IPS-20b (cell line): ENCODE results near the gene VWC2.

Experiments
- H3K27ac ChIP-seq: one replicate; pipeline ENCODE4 v1.5.1; 2013; ENCODE audit warnings: low read length
- H3K27me3 ChIP-seq: 2 replicates; pipeline ENCODE4 v1.6.1; 2013; ENCODE audit warnings: mild to moderate bottlenecking, low read length, inconsistent platforms; ENCODE audit not compliant: insufficient read depth
- H3K36me3 ChIP-seq: 2 replicates; pipeline ENCODE4 v1.6.1; 2013; ENCODE audit warnings: low read depth, mild to moderate bottlenecking, inconsistent platforms, low read length, moderate library complexity; ENCODE audit not compliant: insufficient read depth
- H3K4me1 ChIP-seq: 2 replicates; pipeline ENCODE4 v1.6.1; 2013; ENCODE audit warnings: mild to moderate bottlenecking, control low read depth, inconsistent platforms, low read length, moderate library complexity; ENCODE audit not compliant: insufficient read depth
- H3K4me3 ChIP-seq: 2 replicates; pipeline ENCODE4 v1.5.1; 2013; ENCODE audit warnings: mild to moderate bottlenecking, low read length, inconsistent platforms
- H3K9ac ChIP-seq: 2 replicates; pipeline ENCODE4 v1.6.1; 2013; ENCODE audit warnings: low read depth, mild to moderate bottlenecking, inconsistent platforms, low read length, moderate library complexity
- H3K9me3 ChIP-seq: 2 replicates; pipeline ENCODE4 v1.6.1; 2013; ENCODE audit warnings: mild to moderate bottlenecking, low read depth, low read length, inconsistent platforms; ENCODE audit not compliant: insufficient read depth

The VWC2 gene

DNA sequence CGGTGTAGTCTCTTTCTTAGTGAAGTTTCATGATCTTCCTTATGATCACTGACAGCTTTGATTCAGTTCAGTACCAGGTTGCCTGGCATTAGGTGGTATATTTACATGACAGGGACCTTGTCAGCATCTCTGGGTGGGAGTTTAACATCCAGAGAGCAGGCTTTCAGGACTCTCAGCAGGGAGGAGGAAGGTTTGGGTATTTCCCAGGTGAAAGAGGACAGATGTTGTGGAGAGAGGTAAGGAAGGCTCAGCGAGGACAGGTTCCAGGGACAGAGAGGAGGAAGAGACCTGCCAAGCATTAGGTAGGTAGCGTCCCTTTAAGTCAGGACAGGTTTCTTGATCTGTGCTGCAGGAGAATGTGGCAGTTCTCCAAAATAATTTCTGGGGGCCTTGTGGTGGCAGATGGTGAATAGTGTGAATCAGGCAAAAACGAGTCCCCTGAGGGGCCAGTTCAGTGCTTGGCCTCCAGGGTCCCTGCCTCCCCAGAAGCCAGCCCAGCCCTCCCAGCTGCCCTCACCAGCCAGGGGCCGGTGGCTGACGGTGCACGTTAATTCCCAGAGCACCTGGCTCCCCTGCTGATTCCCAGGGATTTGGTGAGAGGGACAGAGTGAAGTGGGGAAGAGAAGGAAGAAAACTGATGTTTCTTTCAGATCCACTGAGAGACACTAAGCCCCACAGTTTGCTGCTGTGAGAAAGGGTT lies 82.0 kb downstream of the VWC2 start:
- Histone ChIP-seq H3K27ac (no peak overlapping the region), H3K9me3 (no peaks in the 10 kb centered on the region), H3K9ac (no peak overlapping the region), H3K36me3 (no peaks in the 10 kb centered on the region), H3K27me3 (no peaks in the 10 kb centered on the region), H3K4me1 (peaks cover 6% of the 10 kb centered on the region; the same call in 1 of the 2 replicates), H3K4me3 (no peak overlapping the region; the same call in 1 of the 2 replicates)

DNA sequence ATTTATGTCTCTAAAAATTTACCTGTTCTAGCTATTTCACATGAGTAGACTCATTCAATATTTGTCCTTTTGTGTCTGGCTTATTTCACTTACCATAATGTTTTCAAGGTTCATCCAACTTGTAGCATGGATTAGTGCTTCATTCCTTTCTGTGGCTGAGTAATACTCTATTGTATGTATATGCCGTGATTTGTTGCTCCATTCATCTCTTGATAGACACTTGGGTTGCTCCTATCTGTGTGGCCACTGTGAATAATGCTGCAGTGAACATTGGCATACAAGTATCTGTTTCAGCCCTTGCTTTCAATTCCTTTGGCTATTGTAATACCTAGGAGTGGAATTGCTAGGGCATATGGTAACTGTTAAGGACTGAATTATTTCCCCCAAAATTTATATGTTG lies 86.9 kb downstream of the VWC2 start:
- Histone ChIP-seq H3K4me1 (peaks cover 3% of the 10 kb centered on the region; the same call in 1 of the 2 replicates), H3K9ac (no peak overlapping the region), H3K36me3 (no peaks in the 10 kb centered on the region)

DNA sequence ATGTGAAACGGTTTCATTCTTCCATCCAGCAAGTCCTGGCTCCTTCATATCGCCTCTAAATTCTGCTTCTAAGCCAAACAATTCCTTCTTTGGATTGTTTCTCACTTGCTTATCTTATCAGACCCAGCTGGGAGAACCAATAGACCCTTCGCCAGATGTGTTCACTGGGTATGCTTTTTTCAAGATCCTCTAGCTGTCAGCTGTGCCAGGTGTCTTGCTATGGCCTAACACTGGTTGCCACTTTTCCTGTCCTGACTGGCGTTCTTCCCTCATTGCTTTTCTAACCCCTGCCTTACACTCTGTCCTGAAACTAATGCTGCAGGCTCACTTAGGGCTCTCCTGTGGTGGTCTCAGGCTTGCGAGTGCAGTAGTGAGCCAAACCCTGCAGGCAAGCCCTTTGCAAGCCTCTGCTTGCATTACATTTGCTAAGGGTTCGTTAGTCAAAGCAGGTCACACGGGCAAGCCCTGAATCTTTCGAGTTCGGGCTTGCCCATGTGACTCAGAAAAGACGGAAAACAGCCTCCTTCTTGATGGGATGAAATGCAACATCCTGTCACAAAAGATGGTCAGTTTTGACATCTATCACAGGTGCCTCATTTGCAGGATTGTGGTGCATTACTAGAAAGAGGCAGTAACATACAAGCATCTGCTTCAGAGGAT lies 92.8 kb downstream of the VWC2 start:
- no peaks in the 10 kb centered on the region for H3K27me3 ChIP-seq

More for the DNA sequence above, 86.9 kb downstream of the VWC2 start:
- Histone ChIP-seq H3K27me3 (no peaks in the 10 kb centered on the region), H3K9me3 (no peaks in the 10 kb centered on the region), H3K4me3 (no peak overlapping the region), H3K27ac (no peak overlapping the region)

DNA sequence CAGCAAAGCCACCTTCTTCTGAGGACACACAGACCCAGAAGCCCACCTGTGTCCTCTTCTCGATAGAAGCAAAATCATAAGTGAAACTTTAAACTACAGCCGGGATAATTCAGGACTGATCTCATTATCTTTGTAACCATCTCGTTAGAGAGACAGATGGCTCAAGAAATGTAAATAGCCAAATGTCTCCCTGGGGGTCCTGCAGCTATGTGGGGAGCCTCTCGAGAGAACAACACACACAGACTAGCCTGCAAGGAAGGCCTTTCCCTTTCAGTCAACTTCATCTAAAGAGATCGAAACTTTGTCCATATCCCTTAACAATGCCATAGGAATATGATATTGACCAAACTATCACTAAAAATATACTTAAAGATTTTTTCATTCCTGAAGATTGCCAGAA lies 93.5 kb downstream of the VWC2 start:
- Histone ChIP-seq H3K27ac (no peak overlapping the region), H3K36me3 (no peaks in the 10 kb centered on the region), H3K4me1 (no peaks in the 10 kb centered on the region; the same call in 1 of the 2 replicates), H3K9ac (no peak overlapping the region), H3K4me3 (no peak overlapping the region), H3K27me3 (no peaks in the 10 kb centered on the region), H3K9me3 (no peaks in the 10 kb centered on the region)

More for the DNA sequence above, 92.8 kb downstream of the VWC2 start:
- no peaks in the 10 kb centered on the region for H3K36me3 ChIP-seq
- H3K9ac ChIP-seq, result no peak overlapping the region
- H3K9me3 ChIP-seq, result no peaks in the 10 kb centered on the region
- H3K27ac ChIP-seq, result no peak overlapping the region
- no peak overlapping the region for H3K4me3 ChIP-seq
- no peaks in the 10 kb centered on the region; the same call in 1 of the 2 replicates for H3K4me1 ChIP-seq

DNA sequence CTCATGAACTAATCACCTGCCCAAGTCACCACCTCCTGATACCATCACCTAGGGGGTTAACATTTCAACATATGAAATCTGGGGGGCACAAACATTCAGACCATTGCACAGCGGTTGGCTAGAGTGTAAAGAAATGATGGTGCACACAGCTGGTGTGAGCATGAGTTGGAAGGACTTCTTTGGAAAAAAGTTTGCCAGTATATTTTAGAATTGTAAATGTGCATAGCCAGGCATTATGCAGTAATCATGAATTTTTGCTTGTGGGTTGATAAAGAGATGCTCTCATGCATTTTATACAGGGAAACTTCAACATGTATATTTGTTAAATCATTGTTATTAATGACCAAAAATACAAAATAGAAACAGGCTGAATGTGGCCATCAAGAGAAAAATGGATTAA lies 100.0 kb downstream of the VWC2 start:
- Histone ChIP-seq H3K27ac (no peak overlapping the region), H3K9me3 (no peaks in the 10 kb centered on the region), H3K27me3 (no peaks in the 10 kb centered on the region), H3K36me3 (no peaks in the 10 kb centered on the region), H3K4me3 (no peak overlapping the region), H3K9ac (no peak overlapping the region), H3K4me1 (no peaks in the 10 kb centered on the region)

DNA sequence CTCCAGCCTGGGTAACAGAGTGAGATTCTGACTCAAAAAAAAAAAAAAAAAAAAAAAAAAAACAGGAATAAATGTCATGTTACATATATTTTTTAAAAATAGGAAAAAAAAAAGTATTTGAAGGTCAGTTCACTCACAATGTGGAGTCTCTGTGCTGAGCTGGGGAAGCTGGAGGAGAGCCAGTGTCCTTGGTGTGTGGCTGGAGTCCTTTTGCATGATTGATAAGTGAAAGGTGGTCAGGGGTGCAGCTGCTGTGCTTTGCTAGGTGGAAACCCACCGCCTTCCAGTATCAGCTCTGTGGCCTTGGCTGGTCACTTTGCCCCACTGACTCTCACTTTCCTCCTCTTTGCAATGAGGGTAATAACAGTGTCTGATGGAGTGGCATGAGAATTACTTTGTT lies 101.9 kb downstream of the VWC2 start:
- no peaks in the 10 kb centered on the region for H3K9me3 ChIP-seq
- H3K9ac ChIP-seq, result no peak overlapping the region
- H3K27me3 ChIP-seq, result no peaks in the 10 kb centered on the region
- no peaks in the 10 kb centered on the region for H3K36me3 ChIP-seq
- no peaks in the 10 kb centered on the region for H3K4me1 ChIP-seq
- H3K4me3 ChIP-seq, result no peak overlapping the region
- no peak overlapping the region for H3K27ac ChIP-seq

DNA sequence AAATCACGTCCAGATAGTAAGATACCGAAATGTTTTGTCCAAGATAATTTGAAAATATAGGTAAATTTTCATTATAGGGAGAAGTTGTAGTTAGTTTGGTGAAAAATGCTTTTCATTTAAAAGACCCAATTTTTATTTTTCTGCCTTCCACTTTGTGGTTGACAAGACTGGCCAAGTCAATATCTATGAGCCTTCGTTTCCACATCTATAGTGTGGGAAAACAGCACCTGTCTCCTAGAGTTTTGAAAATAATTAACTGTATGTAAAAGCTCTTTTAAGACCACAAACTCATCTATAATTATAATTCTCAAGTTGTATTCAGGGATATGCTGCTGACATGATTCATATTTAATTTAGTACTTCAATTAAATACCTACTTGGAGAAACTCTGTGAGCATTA lies 102.8 kb downstream of the VWC2 start:
- H3K9me3 ChIP-seq, result no peaks in the 10 kb centered on the region
- no peaks in the 10 kb centered on the region for H3K4me1 ChIP-seq
- no peaks in the 10 kb centered on the region for H3K27me3 ChIP-seq
- H3K27ac ChIP-seq, result no peak overlapping the region
- no peak overlapping the region for H3K4me3 ChIP-seq
- no peaks in the 10 kb centered on the region for H3K36me3 ChIP-seq
- H3K9ac ChIP-seq, result no peak overlapping the region

DNA sequence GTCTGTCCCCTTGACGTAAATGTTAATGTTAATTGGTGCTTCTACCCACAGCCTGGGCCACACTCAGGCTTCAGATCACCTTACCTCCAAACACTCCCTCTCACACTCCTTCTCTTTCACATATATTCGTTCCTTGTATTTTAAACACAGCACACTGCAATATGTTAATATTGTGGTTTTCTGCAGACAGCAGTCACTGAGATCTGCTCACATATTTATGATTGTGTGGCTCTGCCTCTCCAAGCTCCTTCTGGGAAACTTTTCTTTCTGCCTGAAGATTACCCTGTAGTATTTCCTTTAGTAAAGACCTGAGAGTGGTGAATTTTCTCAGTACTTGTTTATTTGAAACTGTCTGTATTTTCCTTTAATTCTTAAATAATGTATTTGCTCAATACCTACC lies 104.7 kb downstream of the VWC2 start:
- no peaks in the 10 kb centered on the region for H3K4me1 ChIP-seq
- no peak overlapping the region for H3K4me3 ChIP-seq
- H3K27me3 ChIP-seq, result no peaks in the 10 kb centered on the region
- H3K9ac ChIP-seq, result no peak overlapping the region
- no peaks in the 10 kb centered on the region for H3K9me3 ChIP-seq
- no peak overlapping the region for H3K27ac ChIP-seq
- H3K36me3 ChIP-seq, result no peaks in the 10 kb centered on the region

DNA sequence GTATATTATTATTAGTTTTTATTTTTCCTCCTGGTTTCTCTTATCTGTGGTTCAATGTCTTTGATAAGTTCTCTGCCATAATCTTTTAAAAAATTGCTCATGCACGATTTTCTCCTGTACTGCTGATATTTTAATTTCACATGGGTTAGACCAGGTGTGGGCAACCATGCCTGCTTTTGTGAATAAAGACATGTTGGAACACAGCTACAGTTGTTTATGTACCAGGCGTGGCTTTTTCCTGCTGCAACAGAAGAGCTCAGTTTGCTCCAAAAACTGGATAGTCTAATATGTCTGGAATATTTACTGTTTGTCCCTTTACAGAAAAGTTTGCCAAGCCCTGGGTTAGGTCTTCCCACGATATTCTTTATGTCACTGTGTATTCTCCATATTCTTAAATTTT lies 105.2 kb downstream of the VWC2 start:
- no peak overlapping the region for H3K4me3 ChIP-seq
- H3K36me3 ChIP-seq, result no peaks in the 10 kb centered on the region
- no peak overlapping the region for H3K9ac ChIP-seq
- no peaks in the 10 kb centered on the region for H3K27me3 ChIP-seq
- no peak overlapping the region for H3K27ac ChIP-seq
- no peaks in the 10 kb centered on the region for H3K4me1 ChIP-seq
- no peaks in the 10 kb centered on the region for H3K9me3 ChIP-seq

DNA sequence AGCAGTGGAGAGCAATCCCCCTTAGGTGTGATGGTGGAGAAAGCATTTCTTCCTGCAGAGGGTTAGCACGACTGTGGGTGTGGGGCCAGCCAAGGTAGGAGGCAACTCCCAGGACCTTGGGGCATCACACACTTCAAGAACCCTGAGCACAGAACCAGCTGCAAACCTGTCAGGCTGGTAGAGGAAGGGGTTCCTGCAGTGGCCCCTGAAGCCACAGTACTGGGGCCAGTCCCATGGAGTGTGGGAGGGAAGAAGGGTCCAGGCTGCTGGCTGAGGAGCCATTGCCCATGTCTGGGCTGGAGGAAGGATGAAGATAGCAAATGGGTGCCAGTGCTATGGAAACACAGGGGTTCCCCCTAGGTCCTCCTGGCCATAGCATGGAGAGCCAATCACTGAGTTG lies 110.5 kb downstream of the VWC2 start:
- no peak overlapping the region for H3K4me3 ChIP-seq
- H3K9ac ChIP-seq, result no peak overlapping the region
- H3K4me1 ChIP-seq, result no peaks in the 10 kb centered on the region
- no peaks in the 10 kb centered on the region for H3K36me3 ChIP-seq
- H3K27ac ChIP-seq, result no peak overlapping the region
- H3K9me3 ChIP-seq, result no peaks in the 10 kb centered on the region
- H3K27me3 ChIP-seq, result no peaks in the 10 kb centered on the region

DNA sequence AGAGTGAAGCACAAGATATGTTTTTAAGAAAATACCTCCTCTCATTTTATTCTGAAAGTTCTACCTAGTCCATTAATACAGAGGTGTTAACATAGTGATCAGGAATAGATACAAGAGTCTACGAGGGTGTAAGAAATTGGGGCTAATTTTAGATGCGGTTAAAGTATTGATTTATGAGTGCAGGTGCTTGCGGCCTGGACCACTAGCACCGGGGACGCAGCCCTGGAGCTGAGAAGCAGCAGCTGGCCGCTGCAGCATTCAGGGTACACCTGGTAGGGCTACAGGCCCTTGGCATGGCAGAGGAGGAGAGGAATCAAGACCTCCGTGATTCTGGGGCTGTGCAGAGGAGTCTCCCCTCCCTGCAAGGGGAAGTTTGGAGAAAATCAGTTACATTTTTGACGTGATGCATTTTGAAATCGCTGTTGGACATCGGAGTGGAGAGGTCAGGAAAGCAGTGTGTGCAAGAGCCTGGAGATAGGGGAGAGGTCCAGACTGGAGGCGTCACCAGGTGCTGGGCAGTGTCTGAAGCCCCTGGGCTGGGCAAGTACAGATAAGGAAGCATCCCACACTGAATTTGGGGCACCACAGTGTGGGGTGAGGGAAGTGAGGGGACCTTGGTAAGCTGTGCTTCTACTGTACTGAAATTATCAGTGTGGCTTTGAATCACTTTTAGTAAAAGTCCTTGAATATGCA lies 112.3 kb downstream of the VWC2 start:
- Histone ChIP-seq H3K9me3 (no peaks in the 10 kb centered on the region), H3K27me3 (no peaks in the 10 kb centered on the region), H3K4me3 (no peak overlapping the region), H3K36me3 (no peaks in the 10 kb centered on the region), H3K27ac (no peak overlapping the region), H3K9ac (no peak overlapping the region), H3K4me1 (peaks cover 5% of the 10 kb centered on the region; the same call in 1 of the 2 replicates)

DNA sequence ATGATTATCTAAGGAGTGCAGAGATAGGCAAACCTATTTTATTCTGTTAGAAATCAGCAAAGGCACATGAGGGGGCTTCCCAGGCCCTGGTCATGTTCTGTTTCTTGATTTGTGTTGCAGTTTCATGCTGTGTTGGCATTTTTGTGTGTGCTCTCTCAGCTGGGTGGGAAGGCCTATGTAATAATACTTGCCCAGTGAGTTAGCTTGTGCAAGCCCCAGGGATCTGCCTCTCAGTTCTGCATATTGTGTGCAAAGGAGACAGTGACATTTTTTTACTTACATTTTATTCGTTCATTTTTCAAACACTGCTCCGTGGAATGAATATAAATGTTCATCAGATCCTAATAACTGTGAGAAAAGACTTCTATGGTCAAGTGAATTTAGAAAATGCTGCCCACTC lies 119.0 kb downstream of the VWC2 start:
- H3K27ac ChIP-seq, result no peak overlapping the region
- H3K4me3 ChIP-seq, result no peak overlapping the region
- H3K9ac ChIP-seq, result no peak overlapping the region
- no peaks in the 10 kb centered on the region for H3K27me3 ChIP-seq
- H3K36me3 ChIP-seq, result no peaks in the 10 kb centered on the region
- peaks cover 5% of the 10 kb centered on the region; the same call in 1 of the 2 replicates for H3K4me1 ChIP-seq
- no peaks in the 10 kb centered on the region for H3K9me3 ChIP-seq
